Dermis blood vessel endothelial cell (primary cell): Measurements from ENCODE around the gene MALSU1. TPM values are rescaled to one million over a fixed set of nuclear protein-coding genes. Genes with fewer than 3 reads are reported as not detected.

Experiments used
- total RNA-seq: library from RNA; depleted of rRNA; stranded (reverse); fragments of >200 nt; gene quantifications from 2 replicates; pipeline ENCODE4 v1.2.3, GENCODE V29; 2014

Gene MALSU1
- total RNA-seq, 1 donor from 2014 or later, result 57.7 TPM

Other genes starting within 250 kb of the MALSU1 start
- 24.5 and 33.5 TPM in 2 replicates for gene KLHL7, start 193.6 kb upstream of the MALSU1 start, total RNA-seq
- gene NUP42, start 117.3 kb upstream of the MALSU1 start, total RNA-seq, result 26.2 and 31.5 TPM in 2 replicates
- 0.65 and 0.68 TPM in 2 replicates for gene GPNMB, start 52.6 kb upstream of the MALSU1 start, total RNA-seq
- 13.4 and 41.5 TPM in 2 replicates for gene IGF2BP3, start 171.2 kb downstream of the MALSU1 start, total RNA-seq
- gene TRA2A, start 232.6 kb downstream of the MALSU1 start, total RNA-seq, result 33.7 and 34.9 TPM in 2 replicates